AG09309 (cell line): Measurements from ENCODE around the gene RGS3.

Experiments used
- DNase-seq: peaks from one replicate; pipeline ENCODE4 v3.0.0-alpha.2; 2010; ENCODE audit warnings: low read depth
- H3K4me3 ChIP-seq: 2 replicates; pipeline ENCODE4 v1.5.1; 2011; ENCODE audit warnings: mild to moderate bottlenecking, low read depth, low read length, moderate library complexity; ENCODE audit not compliant: control insufficient read depth
- CTCF ChIP-seq: IDR thresholded peaks from 2 replicates; pipeline ENCODE4 v1.5.1; 2011; ENCODE audit warnings: mild to moderate bottlenecking, low read depth, low read length, inconsistent platforms; ENCODE audit not compliant: insufficient read depth, control insufficient read depth; ENCODE audit errors: missing control alignments

RGS3 gene

GRCh38 chr9:113616116-113616515 lies 152.6 kb downstream of the RGS3 start:
- DNase-seq = no peak
- no peak for TF ChIP-seq CTCF
- no peak overlapping the region for H3K4me3 ChIP-seq

GRCh38 chr9:113616621-113617496 lies 153.3 kb downstream of the RGS3 start:
- no peak for TF ChIP-seq CTCF
- H3K4me3 ChIP-seq = no peak overlapping the region
- no peak for DNase-seq

- H3K4me3 ChIP-seq = no peak overlapping the region
- no peak for TF ChIP-seq CTCF
- no peak for DNase-seq
Observed at GRCh38 chr9:113617550-113617949, 154.0 kb downstream of the RGS3 start.

- no peak overlapping the region for H3K4me3 ChIP-seq
- no peak for TF ChIP-seq CTCF
- DNase-seq = no peak
Observed at GRCh38 chr9:113618836-113619490, 155.4 kb downstream of the RGS3 start.

- no peak for DNase-seq
- H3K4me3 ChIP-seq = peak overlapping the region; percentile 1
- no peak for TF ChIP-seq CTCF
Observed at GRCh38 chr9:113619491-113620376, 156.2 kb downstream of the RGS3 start.
